Duodenal mucosa (tissue), 2 donors: Measurements from ENCODE around the gene CARD14.
"Not testable (repeated sequence)": the region's sequence is repeated elsewhere in the genome, so short reads cannot be mapped to it uniquely, and the experiment has no call there.

ENCODE experiments used
- H3K27ac ChIP-seq: one replicate; pipeline ENCODE4 v1.7.0; 2013; ENCODE audit warnings: low read depth, low read length
- H3K27me3 ChIP-seq, 2 donors: one replicate each; pipeline ENCODE4 v1.7.0; 2013; ENCODE audit warnings: low read length in 2 of 2, control low read depth in 1 of 2; ENCODE audit not compliant: insufficient read depth in 2 of 2, control insufficient read depth in 1 of 2
- H3K36me3 ChIP-seq, 2 donors: one replicate each; pipeline ENCODE4 v1.7.0; 2013; ENCODE audit warnings: low read length in 2 of 2, control low read depth in 1 of 2; ENCODE audit not compliant: insufficient read depth in 2 of 2, control insufficient read depth in 1 of 2
- H3K4me1 ChIP-seq, 2 donors: one replicate each; pipeline ENCODE4 v1.7.0; 2013; ENCODE audit warnings: low read length in 2 of 2, control low read depth in 1 of 2; ENCODE audit not compliant: insufficient read depth in 2 of 2, control insufficient read depth in 1 of 2
- H3K4me3 ChIP-seq, 2 donors: one replicate each; pipeline ENCODE4 v1.7.0; 2013; ENCODE audit warnings: low read length in 2 of 2, low read depth in 1 of 2
- H3K9ac ChIP-seq, 2 donors: one replicate each; pipeline ENCODE4 v1.7.0; 2013; ENCODE audit warnings: low read length in 2 of 2, low read depth in 1 of 2
- H3K9me3 ChIP-seq, 2 donors: one replicate each; pipeline ENCODE4 v1.7.0; 2013; ENCODE audit warnings: low read length in 2 of 2, control low read depth in 1 of 2; ENCODE audit not compliant: control insufficient read depth in 1 of 2

The CARD14 gene

GRCh38 chr17:80147035-80147822 is 22.6 kb upstream of the CARD14 start, which contains the start of gene EIF4A3:
Gene EIF4A3, minus strand, starts transcription at chr17:80147128. Its CDS starts 167 bp downstream, at chr17:80146961.
- H3K27ac ChIP-seq: peak within 1 kb of the TSS; percentile 89
- H3K4me1 ChIP-seq: peaks cover 21 to 25% of the 10 kb centered on the region in 2 donors
- H3K27me3 ChIP-seq: no peaks in the 10 kb centered on the region
- peak within 1 kb of the TSS; percentile 83 to 88 for H3K4me3 ChIP-seq
- H3K9ac ChIP-seq: peak within 1 kb of the TSS; percentile 83 to 87
- peaks cover 8 to 22% of the 10 kb centered on the region in 2 donors for H3K36me3 ChIP-seq
- H3K9me3 ChIP-seq: no peaks in the 10 kb centered on the region

GRCh38 chr17:80151333-80151732 is 18.5 kb upstream of the CARD14 start:
- Histone ChIP-seq H3K9ac (no peak overlapping the region), H3K36me3 (no peaks in the 10 kb centered on the region), H3K27me3 (no peaks in the 10 kb centered on the region), H3K9me3 (peaks cover 0 to 6% of the 10 kb centered on the region in 2 donors), H3K27ac (no peak overlapping the region), H3K4me1 (peaks cover 4 to 6% of the 10 kb centered on the region in 2 donors), H3K4me3 (no peak overlapping the region)

GRCh38 chr17:80152081-80152702 is 17.6 kb upstream of the CARD14 start:
- H3K4me3 ChIP-seq: no peak overlapping the region
- H3K4me1 ChIP-seq: peaks cover 4 to 6% of the 10 kb centered on the region in 2 donors
- no peak overlapping the region for H3K27ac ChIP-seq
- no peaks in the 10 kb centered on the region for H3K36me3 ChIP-seq
- peaks cover 0 to 6% of the 10 kb centered on the region in 2 donors for H3K9me3 ChIP-seq
- H3K9ac ChIP-seq: no peak overlapping the region
- H3K27me3 ChIP-seq: no peaks in the 10 kb centered on the region

- no peak overlapping the region for H3K4me3 ChIP-seq
- H3K4me1 ChIP-seq: peaks cover 3% of the 10 kb centered on the region in 2 donors
- H3K36me3 ChIP-seq: no peaks in the 10 kb centered on the region
- no peaks in the 10 kb centered on the region for H3K27me3 ChIP-seq
- peaks cover 0 to 6% of the 10 kb centered on the region in 2 donors for H3K9me3 ChIP-seq
- H3K27ac ChIP-seq: no peak overlapping the region
- H3K9ac ChIP-seq: no peak overlapping the region
These were observed 16.8 kb upstream of the CARD14 start for GRCh38 chr17:80153004-80153403.

GRCh38 chr17:80154166-80154565 is 15.7 kb upstream of the CARD14 start:
- Histone ChIP-seq H3K27me3 (no peaks in the 10 kb centered on the region), H3K9ac (no peak overlapping the region), H3K36me3 (no peaks in the 10 kb centered on the region), H3K4me1 (no peaks in the 10 kb centered on the region), H3K27ac (no peak overlapping the region), H3K4me3 (no peak overlapping the region), H3K9me3 (peaks cover 0 to 6% of the 10 kb centered on the region in 2 donors)

GRCh38 chr17:80155600-80155999 is 14.2 kb upstream of the CARD14 start:
- not testable (repeated sequence) for H3K27ac ChIP-seq

GRCh38 chr17:80158846-80159245 is 11.0 kb upstream of the CARD14 start:
- Histone ChIP-seq H3K9me3 (peaks cover 0 to 6% of the 10 kb centered on the region in 2 donors), H3K4me1 (no peaks in the 10 kb centered on the region), H3K27me3 (peaks cover 0 to 3% of the 10 kb centered on the region in 2 donors), H3K4me3 (no peak overlapping the region), H3K27ac (no peak overlapping the region), H3K36me3 (no peaks in the 10 kb centered on the region), H3K9ac (no peak overlapping the region)

More at GRCh38 chr17:80155600-80155999, 14.2 kb upstream of the CARD14 start:
- H3K4me3 ChIP-seq, H3K9ac ChIP-seq, H3K36me3 ChIP-seq, H3K4me1 ChIP-seq, H3K9me3 ChIP-seq, H3K27me3 ChIP-seq: not testable (repeated sequence)

GRCh38 chr17:80160536-80160935 is 9.3 kb upstream of the CARD14 start:
- no peaks in the 10 kb centered on the region for H3K4me1 ChIP-seq
- H3K27ac ChIP-seq: no peak overlapping the region

GRCh38 chr17:80163336-80163735 is 6.5 kb upstream of the CARD14 start:
- H3K36me3 ChIP-seq: no peaks in the 10 kb centered on the region
- H3K4me3 ChIP-seq: no peak overlapping the region
- H3K4me1 ChIP-seq: no peaks in the 10 kb centered on the region
- H3K9me3 ChIP-seq: no peaks in the 10 kb centered on the region
- H3K9ac ChIP-seq: no peak overlapping the region
- H3K27me3 ChIP-seq: peaks cover 0 to 3% of the 10 kb centered on the region in 2 donors
- H3K27ac ChIP-seq: no peak overlapping the region

More at GRCh38 chr17:80160536-80160935, 9.3 kb upstream of the CARD14 start:
- H3K27me3 ChIP-seq: peaks cover 0 to 3% of the 10 kb centered on the region in 2 donors
- H3K4me3 ChIP-seq: no peak overlapping the region
- no peak overlapping the region for H3K9ac ChIP-seq
- H3K9me3 ChIP-seq: peaks cover 0 to 3% of the 10 kb centered on the region in 2 donors
- no peaks in the 10 kb centered on the region for H3K36me3 ChIP-seq

- no peak overlapping the region for H3K9ac ChIP-seq
- H3K27ac ChIP-seq: no peak overlapping the region
- H3K4me3 ChIP-seq: no peak overlapping the region
- no peaks in the 10 kb centered on the region for H3K4me1 ChIP-seq
- no peaks in the 10 kb centered on the region for H3K36me3 ChIP-seq
- H3K9me3 ChIP-seq: no peaks in the 10 kb centered on the region
- H3K27me3 ChIP-seq: peaks cover 0 to 3% of the 10 kb centered on the region in 2 donors
These were observed 5.6 kb upstream of the CARD14 start for GRCh38 chr17:80164185-80164584.
